Endothelial cell (in vitro differentiated cells): ENCODE measurements around the gene WSB2. TPM values are rescaled to one million over a fixed set of nuclear protein-coding genes. Genes with fewer than 3 reads are reported as not detected.

Experiments used
- DNase-seq: peaks from one replicate; pipeline ENCODE4 v3.0.0; 2021; ENCODE audit warnings: low spot score
- H3K27ac Mint-ChIP-seq: one replicate; pipeline ENCODE4 v1.8.0; 2021; ENCODE audit warnings: mixed read lengths, inconsistent platforms; ENCODE audit not compliant: unreplicated experiment
- H3K27me3 Mint-ChIP-seq: one replicate; pipeline ENCODE4 v1.8.0; 2021; ENCODE audit warnings: mild to moderate bottlenecking, moderate library complexity, mixed read lengths, inconsistent platforms; ENCODE audit not compliant: unreplicated experiment
- H3K36me3 Mint-ChIP-seq: one replicate; pipeline ENCODE4 v1.8.0; 2021; ENCODE audit warnings: mild to moderate bottlenecking, low read depth, mixed read lengths, inconsistent platforms; ENCODE audit not compliant: unreplicated experiment
- H3K4me1 Mint-ChIP-seq: one replicate; pipeline ENCODE4 v1.8.0; 2021; ENCODE audit warnings: mild to moderate bottlenecking, mixed read lengths, inconsistent platforms; ENCODE audit not compliant: unreplicated experiment
- H3K4me3 Mint-ChIP-seq: one replicate; pipeline ENCODE4 v1.8.0; 2021; ENCODE audit warnings: mild to moderate bottlenecking, mixed read lengths, inconsistent platforms; ENCODE audit not compliant: unreplicated experiment
- H3K9me3 Mint-ChIP-seq: one replicate; pipeline ENCODE4 v1.8.0; 2021; ENCODE audit warnings: mixed read lengths, inconsistent platforms; ENCODE audit not compliant: unreplicated experiment
- CTCF ChIP-seq: fragments of 200-600 bp; sonication (generic); IDR thresholded peaks from one replicate; pipeline ENCODE4 v1.5.0; 2021; ENCODE audit warnings: antibody characterized with exemption; ENCODE audit not compliant: unreplicated experiment
- total RNA-seq: library from RNA; stranded (reverse); fragmentation: NEBNext Ultra II Directional; extraction: Animal tissue kit (Norgen Biotek cat#: 25700); gene quantifications from one replicate; pipeline ENCODE4 v1.2.1, GENCODE V29; 2021; ENCODE audit not compliant: unreplicated experiment

WSB2 gene
- total RNA-seq, 1 donor from 2014 or later: 76.7 TPM

- H3K4me1 Mint-ChIP-seq: no peaks in the 10 kb centered on the region
- TF ChIP-seq CTCF: no peak
- H3K9me3 Mint-ChIP-seq: no peaks in the 10 kb centered on the region
- no peak overlapping the region for H3K27ac Mint-ChIP-seq
- DNase-seq: no peak
- peaks cover 37% of the 10 kb centered on the region for H3K36me3 Mint-ChIP-seq
- H3K4me3 Mint-ChIP-seq: no peak overlapping the region
- peaks cover 5% of the 10 kb centered on the region for H3K27me3 Mint-ChIP-seq
Measured at GRCh38 chr12:118035190-118036041, 25.6 kb downstream of the WSB2 start.

GRCh38 chr12:118034429-118035189 lies 26.4 kb downstream of the WSB2 start:
- no peak overlapping the region for H3K27ac Mint-ChIP-seq
- no peak for TF ChIP-seq CTCF
- H3K4me1 Mint-ChIP-seq: no peaks in the 10 kb centered on the region

GRCh38 chr12:118033902-118034301 lies 27.1 kb downstream of the WSB2 start:
- TF ChIP-seq CTCF: no peak
- Mint-ChIP-seq H3K4me3 (no peak overlapping the region), H3K36me3 (peaks cover 33% of the 10 kb centered on the region), H3K27me3 (peaks cover 5% of the 10 kb centered on the region), H3K4me1 (no peaks in the 10 kb centered on the region), H3K27ac (no peak overlapping the region), H3K9me3 (no peaks in the 10 kb centered on the region)
- DNase-seq: no peak

More at GRCh38 chr12:118034429-118035189, 26.4 kb downstream of the WSB2 start:
- Mint-ChIP-seq H3K9me3 (no peaks in the 10 kb centered on the region), H3K27me3 (peaks cover 5% of the 10 kb centered on the region), H3K36me3 (peaks cover 37% of the 10 kb centered on the region), H3K4me3 (no peak overlapping the region)
- DNase-seq: peak; percentile 11

- Mint-ChIP-seq H3K4me3 (no peak overlapping the region), H3K27me3 (peaks cover 5% of the 10 kb centered on the region), H3K9me3 (no peaks in the 10 kb centered on the region), H3K27ac (no peak overlapping the region), H3K36me3 (peaks cover 33% of the 10 kb centered on the region), H3K4me1 (no peaks in the 10 kb centered on the region)
- DNase-seq: no peak
- no peak for TF ChIP-seq CTCF
Measured at GRCh38 chr12:118033323-118033722, 27.7 kb downstream of the WSB2 start.

- Mint-ChIP-seq H3K4me1 (no peaks in the 10 kb centered on the region), H3K4me3 (peak overlapping the region; percentile 28), H3K36me3 (peaks cover 30% of the 10 kb centered on the region), H3K9me3 (no peaks in the 10 kb centered on the region), H3K27ac (no peak overlapping the region), H3K27me3 (peaks cover 3% of the 10 kb centered on the region)
- no peak for TF ChIP-seq CTCF
- no peak for DNase-seq
Measured at GRCh38 chr12:118032188-118032587, 28.8 kb downstream of the WSB2 start.
